PC-3 (cell line): ENCODE measurements around the gene CD69.

Experiments used
- EZH2 ChIP-seq: fragments of 300-600 bp; sonication (generic); IDR thresholded peaks from one replicate; pipeline ENCODE4 v1.6.1; 2017; ENCODE audit warnings: antibody characterized with exemption, mild to moderate bottlenecking, low read length; ENCODE audit not compliant: unreplicated experiment
- EZH2phosphoT487 ChIP-seq: fragments of 300-600 bp; sonication (generic); IDR thresholded peaks from 2 replicates; pipeline ENCODE4 v1.6.1; 2018; ENCODE audit warnings: mild to moderate bottlenecking, antibody characterized with exemption, low read length, borderline replicate concordance
- TF ChIP-seq, protein P1 (sequence below): fragments of 300-600 bp; sonication (generic); conservative IDR thresholded peaks from 2 replicates; pipeline ENCODE4 v1.5.1; 2017; ENCODE audit warnings: antibody characterized with exemption, low read depth, mild to moderate bottlenecking, low read length

- TF ChIP-seq EZH2, result no peak
- TF ChIP-seq, protein P1, sequence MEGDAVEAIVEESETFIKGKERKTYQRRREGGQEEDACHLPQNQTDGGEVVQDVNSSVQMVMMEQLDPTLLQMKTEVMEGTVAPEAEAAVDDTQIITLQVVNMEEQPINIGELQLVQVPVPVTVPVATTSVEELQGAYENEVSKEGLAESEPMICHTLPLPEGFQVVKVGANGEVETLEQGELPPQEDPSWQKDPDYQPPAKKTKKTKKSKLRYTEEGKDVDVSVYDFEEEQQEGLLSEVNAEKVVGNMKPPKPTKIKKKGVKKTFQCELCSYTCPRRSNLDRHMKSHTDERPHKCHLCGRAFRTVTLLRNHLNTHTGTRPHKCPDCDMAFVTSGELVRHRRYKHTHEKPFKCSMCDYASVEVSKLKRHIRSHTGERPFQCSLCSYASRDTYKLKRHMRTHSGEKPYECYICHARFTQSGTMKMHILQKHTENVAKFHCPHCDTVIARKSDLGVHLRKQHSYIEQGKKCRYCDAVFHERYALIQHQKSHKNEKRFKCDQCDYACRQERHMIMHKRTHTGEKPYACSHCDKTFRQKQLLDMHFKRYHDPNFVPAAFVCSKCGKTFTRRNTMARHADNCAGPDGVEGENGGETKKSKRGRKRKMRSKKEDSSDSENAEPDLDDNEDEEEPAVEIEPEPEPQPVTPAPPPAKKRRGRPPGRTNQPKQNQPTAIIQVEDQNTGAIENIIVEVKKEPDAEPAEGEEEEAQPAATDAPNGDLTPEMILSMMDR, result no peak
- TF ChIP-seq EZH2phosphoT487, result no peak
These were observed 54.5 kb downstream of the CD69 start for GRCh38 chr12:9706086-9706685.
